Hematopoietic multipotent progenitor cell (in vitro differentiated cells): ENCODE results near the gene SLC47A1. TPM values are rescaled to one million over a fixed set of nuclear protein-coding genes. Genes with fewer than 3 reads are reported as not detected.
"Not testable (repeated sequence)": the region's sequence is repeated elsewhere in the genome, so short reads cannot be mapped to it uniquely, and the experiment has no call there.

Source experiments
- DNase-seq, 3 donors: peaks; one replicate each; pipeline ENCODE4 v3.0.0-alpha.2; 2011 to 2015; ENCODE audit warnings: low read depth in 2 of 3, low spot score in 2 of 3
- total RNA-seq: library from RNA; depleted of rRNA; stranded (reverse); fragments of >200 nt; gene quantifications from one replicate; pipeline ENCODE4 v1.2.3, GENCODE V29; 2012

SLC47A1 gene
- under 0.01 TPM for total RNA-seq

- peak in 1 of 3 donors; percentile 12 for DNase-seq
These were observed at the start of gene SLC47A1 for GRCh38 chr17:19533718-19534561. Gene SLC47A1, plus strand, starts transcription at chr17:19533854. Its CDS starts 86 bp downstream, at chr17:19533940.

GRCh38 chr17:19485800-19486340, 47.8 kb upstream of the SLC47A1 start:
- no peak for DNase-seq

- no peak for DNase-seq
These were observed 47.2 kb upstream of the SLC47A1 start for GRCh38 chr17:19486351-19487023.

- DNase-seq: no peak
These were observed 46.5 kb upstream of the SLC47A1 start for GRCh38 chr17:19487024-19487600.

- DNase-seq: no peak
These were observed 41.5 kb upstream of the SLC47A1 start for GRCh38 chr17:19492141-19492540.

GRCh38 chr17:19494961-19495806, 38.5 kb upstream of the SLC47A1 start:
- no peak for DNase-seq

GRCh38 chr17:19495828-19496528, 37.7 kb upstream of the SLC47A1 start:
- no peak for DNase-seq

- DNase-seq: no peak
These were observed 36.0 kb upstream of the SLC47A1 start for GRCh38 chr17:19497624-19498023.

- DNase-seq: no peak
These were observed 32.4 kb upstream of the SLC47A1 start for GRCh38 chr17:19501219-19501618.

GRCh38 chr17:19502517-19502916, 31.1 kb upstream of the SLC47A1 start:
- DNase-seq: no peak

- DNase-seq: not testable (repeated sequence)
These were observed 28.1 kb upstream of the SLC47A1 start for GRCh38 chr17:19505561-19505960.

- peak; percentile 67 to 91 (median 87) for DNase-seq
These were observed 25.7 kb upstream of the SLC47A1 start for GRCh38 chr17:19507775-19508576.

- DNase-seq: peak in 1 of 3 donors; percentile 14
These were observed 25.1 kb upstream of the SLC47A1 start for GRCh38 chr17:19508577-19508867.

- DNase-seq: not testable (repeated sequence)
These were observed 24.3 kb upstream of the SLC47A1 start for GRCh38 chr17:19509281-19509852.

GRCh38 chr17:19510903-19511302, 22.8 kb upstream of the SLC47A1 start:
- DNase-seq: no peak

- peak; percentile 59 to 82 (median 72) for DNase-seq
These were observed 19.7 kb upstream of the SLC47A1 start for GRCh38 chr17:19513897-19514488.

GRCh38 chr17:19517699-19518098, 16.0 kb upstream of the SLC47A1 start:
- DNase-seq: no peak
